OCI-LY7 (cell line): ENCODE results near the gene ABCA2. TPM values are rescaled to one million over a fixed set of nuclear protein-coding genes. Genes with fewer than 3 reads are reported as not detected.

Experiments used
- BruUV-seq: library from RNA; stranded (reverse); fragments of 400-500 nt; replicated peaks from 2 replicates; lab custom pipeline; 2021; lab: Mats Ljungman, UMichigan
- CTCF ChIA-PET: fragments of 300-600 bp; sonication (Branson Sonifier 250); formaldehyde crosslinking; loops from one replicate; lab custom pipeline; 2022; ENCODE audit warnings: antibody characterized with exemption; ENCODE audit not compliant: unreplicated experiment; lab: Charles Lee
- POLR2A ChIA-PET: fragments of 300-600 bp; sonication (Branson Sonifier 250); formaldehyde crosslinking; loops from one replicate; lab custom pipeline; 2022; ENCODE audit warnings: antibody characterized with exemption; lab: Charles Lee
- DNase-seq: peaks from one replicate; pipeline ENCODE4 v3.0.0-alpha.2; 2015; ENCODE audit warnings: low spot score
- H2AFZ ChIP-seq: fragments of 200-600 bp; sonication (generic), shearing (Covaris generic); 2 replicates; pipeline ENCODE4 v1.6.1; 2014; ENCODE audit warnings: mild to moderate bottlenecking, antibody characterized with exemption, low read length, moderate library complexity
- H3K27ac ChIP-seq: fragments of 200-600 bp; sonication (generic); 2 replicates; pipeline ENCODE4 v1.5.1; 2014; ENCODE audit warnings: mixed run types, low read depth, mild to moderate bottlenecking, moderate library complexity, low read length, inconsistent platforms; ENCODE audit not compliant: poor library complexity, severe bottlenecking
- H3K36me3 ChIP-seq: fragments of 200-600 bp; sonication (generic); 2 replicates; pipeline ENCODE4 v1.6.1; 2014; ENCODE audit warnings: mild to moderate bottlenecking, antibody characterized with exemption, low read length, moderate library complexity, mixed read lengths; ENCODE audit not compliant: insufficient read depth
- H3K4me1 ChIP-seq: fragments of 200-600 bp; sonication (generic); 2 replicates; pipeline ENCODE4 v1.5.1; 2014; ENCODE audit warnings: mild to moderate bottlenecking, low read length; ENCODE audit not compliant: insufficient read depth, poor library complexity, severe bottlenecking
- H3K4me2 ChIP-seq: fragments of 200-600 bp; sonication (generic); 2 replicates; pipeline ENCODE4 v1.6.1; 2014; ENCODE audit warnings: mild to moderate bottlenecking, low read length
- H3K4me3 ChIP-seq: fragments of 200-600 bp; sonication (generic); 2 replicates; pipeline ENCODE4 v1.5.1; 2014; ENCODE audit warnings: mild to moderate bottlenecking, low read depth, low read length; ENCODE audit not compliant: poor library complexity, severe bottlenecking
- H3K79me2 ChIP-seq: fragments of 200-600 bp; sonication (generic); 2 replicates; pipeline ENCODE4 v1.6.1; 2016; ENCODE audit warnings: low read depth, mild to moderate bottlenecking, low read length, moderate library complexity, mixed read lengths; ENCODE audit not compliant: insufficient read depth
- H3K9me2 ChIP-seq: fragments of 200-600 bp; sonication (generic); 2 replicates; pipeline ENCODE4 v1.6.1; 2016; ENCODE audit warnings: mild to moderate bottlenecking, low read length, mixed read lengths; ENCODE audit not compliant: insufficient read depth
- H3K9me3 ChIP-seq: fragments of 200-600 bp; sonication (generic); 2 replicates; pipeline ENCODE4 v1.6.1; 2014; ENCODE audit warnings: mild to moderate bottlenecking, mixed run types, low read length, mixed read lengths
- H4K20me1 ChIP-seq: fragments of 200-600 bp; sonication (generic); 2 replicates; pipeline ENCODE4 v1.6.1; 2014; ENCODE audit warnings: mild to moderate bottlenecking, antibody characterized with exemption, low read length, moderate library complexity, mixed read lengths; ENCODE audit not compliant: insufficient read depth
- EZH2phosphoT487 ChIP-seq: fragments of 200-600 bp; sonication (generic); IDR thresholded peaks from 2 replicates; pipeline ENCODE4 v1.6.1; 2018; ENCODE audit warnings: low read depth, borderline replicate concordance, mild to moderate bottlenecking, mixed run types, antibody characterized with exemption, low read length, moderate library complexity, mixed read lengths
- intact Hi-C: fragments of 100-400 bp; cut with micrococcal nuclease; formaldehyde crosslinking; loops from one replicate; pipeline ENCODE4 v1.10.0; 2022; ENCODE audit not compliant: unreplicated experiment
- total RNA-seq, 2 experiments: library from RNA; depleted of rRNA in 1 of 2; stranded (reverse); fragments of >200 nt in 1 of 2; shearing (Covaris generic) in 1 of 2; gene quantifications; 2 replicates each; pipeline ENCODE4 v1.2.3, GENCODE V29; 2014 to 2022
- TF ChIP-seq, protein P1 (sequence below): fragments of 200-600 bp; sonication (generic); conservative IDR thresholded peaks from 2 replicates; pipeline ENCODE4 v1.5.1; 2014; ENCODE audit warnings: mild to moderate bottlenecking, antibody characterized with exemption, low read length, moderate library complexity, mixed read lengths

The ABCA2 gene
- total RNA-seq, 2 experiments from 2014 or later: 4.1 to 10.6 TPM

DNA sequence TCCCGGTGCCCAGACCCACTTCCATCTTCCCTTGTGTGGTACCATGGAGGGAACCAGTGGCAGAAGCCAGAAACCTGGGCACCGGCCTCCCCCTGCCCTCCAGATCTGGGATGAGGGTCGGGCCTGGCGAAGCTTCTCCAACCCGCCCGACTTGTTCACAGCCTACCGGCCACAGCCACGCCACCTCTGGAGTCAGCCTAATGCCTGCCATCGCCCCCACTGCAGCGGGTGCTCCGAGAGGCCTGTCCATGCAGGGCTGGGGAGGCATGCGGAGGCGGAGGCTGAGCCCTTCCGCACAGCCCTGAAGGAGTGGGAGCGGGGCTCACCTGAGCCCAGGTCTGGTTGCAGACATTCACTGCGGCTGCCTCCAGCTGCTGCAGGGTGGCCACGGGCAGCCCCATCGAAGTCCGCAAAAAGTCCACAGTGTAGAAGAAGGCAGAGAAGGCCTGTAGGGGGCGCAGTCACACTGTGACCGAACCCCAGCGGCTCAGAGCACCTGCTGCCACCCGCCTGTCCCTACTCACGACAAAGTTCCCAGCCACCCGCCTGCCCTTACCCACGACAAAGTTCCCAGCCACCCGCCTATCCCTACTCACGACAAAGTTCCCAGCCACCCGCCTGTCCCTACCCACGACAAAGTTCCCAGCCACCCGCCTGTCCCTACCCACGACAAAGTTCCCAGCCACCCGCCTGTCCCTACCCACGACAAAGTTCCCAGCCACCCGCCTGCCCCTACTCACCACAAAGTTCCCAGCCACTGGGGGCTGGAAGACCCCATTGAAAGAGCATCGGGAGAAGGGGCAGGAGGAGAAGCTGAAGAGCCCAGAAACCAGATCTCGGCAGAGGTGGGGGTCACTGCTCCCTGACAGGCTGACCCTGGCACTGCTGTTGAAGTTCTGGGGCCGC, 21.8 kb upstream of the ABCA2 start:
- Histone ChIP-seq H3K9me3 (no peaks in the 10 kb centered on the region), H3K4me3 (no peak overlapping the region), H3K36me3 (no peaks in the 10 kb centered on the region), H3K79me2 (no peaks in the 10 kb centered on the region), H2AFZ (no peak overlapping the region), H3K4me1 (peaks cover 4% of the 10 kb centered on the region), H4K20me1 (0 out of 2 replicates have a peak, but pooled peaks cover 3% of the 10 kb centered on the region), H3K9me2 (no peaks in the 10 kb centered on the region), H3K4me2 (no peak overlapping the region), H3K27ac (no peak overlapping the region)
- intact Hi-C loops: no loop called here
- CTCF ChIA-PET: no interaction called here
- DNase-seq: peak; percentile 62
- TF ChIP-seq EZH2phosphoT487: no peak
- TF ChIP-seq, protein P1, sequence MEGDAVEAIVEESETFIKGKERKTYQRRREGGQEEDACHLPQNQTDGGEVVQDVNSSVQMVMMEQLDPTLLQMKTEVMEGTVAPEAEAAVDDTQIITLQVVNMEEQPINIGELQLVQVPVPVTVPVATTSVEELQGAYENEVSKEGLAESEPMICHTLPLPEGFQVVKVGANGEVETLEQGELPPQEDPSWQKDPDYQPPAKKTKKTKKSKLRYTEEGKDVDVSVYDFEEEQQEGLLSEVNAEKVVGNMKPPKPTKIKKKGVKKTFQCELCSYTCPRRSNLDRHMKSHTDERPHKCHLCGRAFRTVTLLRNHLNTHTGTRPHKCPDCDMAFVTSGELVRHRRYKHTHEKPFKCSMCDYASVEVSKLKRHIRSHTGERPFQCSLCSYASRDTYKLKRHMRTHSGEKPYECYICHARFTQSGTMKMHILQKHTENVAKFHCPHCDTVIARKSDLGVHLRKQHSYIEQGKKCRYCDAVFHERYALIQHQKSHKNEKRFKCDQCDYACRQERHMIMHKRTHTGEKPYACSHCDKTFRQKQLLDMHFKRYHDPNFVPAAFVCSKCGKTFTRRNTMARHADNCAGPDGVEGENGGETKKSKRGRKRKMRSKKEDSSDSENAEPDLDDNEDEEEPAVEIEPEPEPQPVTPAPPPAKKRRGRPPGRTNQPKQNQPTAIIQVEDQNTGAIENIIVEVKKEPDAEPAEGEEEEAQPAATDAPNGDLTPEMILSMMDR: peak; percentile 71
- BruUV-seq: no TSS peak
- POLR2A ChIA-PET: no interaction called here

DNA sequence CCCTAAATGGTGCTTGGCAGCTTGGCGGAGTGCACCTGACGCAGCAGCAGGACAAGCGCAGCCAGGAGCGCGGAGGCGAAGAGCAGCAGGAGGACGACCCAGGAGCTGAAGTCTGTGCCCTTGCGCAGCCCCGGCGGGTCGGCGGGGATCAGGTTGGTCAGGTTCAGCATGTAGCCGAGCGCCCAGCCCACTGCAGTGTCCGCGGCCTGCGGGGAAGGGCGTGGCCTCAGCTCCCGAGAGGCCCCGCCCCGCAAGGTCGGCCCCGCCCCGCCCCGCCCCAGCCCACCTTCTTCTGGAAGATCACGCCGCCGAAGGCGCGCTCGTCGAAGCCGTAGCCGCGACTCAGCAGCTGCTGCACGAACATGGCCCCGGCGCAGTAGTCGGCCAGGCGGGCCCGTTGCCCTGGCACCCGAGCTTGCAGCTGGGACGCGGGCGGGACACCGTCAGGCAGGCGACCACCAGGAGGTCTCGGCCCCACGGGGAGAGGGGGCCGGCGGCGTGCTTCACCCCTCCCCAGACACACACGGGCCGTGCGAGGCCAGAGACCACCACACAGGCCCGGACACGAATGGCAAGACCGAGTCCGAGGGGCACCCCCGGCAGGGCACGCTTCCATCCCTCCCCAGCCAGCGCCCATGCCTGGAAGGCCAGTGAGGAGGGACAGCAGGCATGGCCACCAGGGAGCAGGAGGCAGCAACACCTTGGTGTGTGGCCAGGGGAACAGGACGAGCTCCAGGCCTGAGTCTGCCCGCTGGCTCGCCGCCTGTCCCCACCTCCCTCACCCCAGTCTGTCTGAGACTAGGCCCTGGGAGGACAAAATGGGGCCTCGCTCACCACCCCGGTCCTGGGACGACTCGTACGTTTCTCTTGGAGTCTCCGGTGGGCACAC, 20.9 kb upstream of the ABCA2 start:
- Histone ChIP-seq H3K9me3 (no peaks in the 10 kb centered on the region), H3K27ac (no peak overlapping the region), H3K4me2 (no peak overlapping the region), H3K9me2 (no peaks in the 10 kb centered on the region), H3K4me1 (peaks cover 4% of the 10 kb centered on the region), H4K20me1 (0 out of 2 replicates have a peak, but pooled peaks cover 3% of the 10 kb centered on the region), H3K4me3 (no peak overlapping the region), H3K79me2 (no peaks in the 10 kb centered on the region), H3K36me3 (no peaks in the 10 kb centered on the region), H2AFZ (no peak overlapping the region)
- CTCF ChIA-PET: no interaction called here
- TF ChIP-seq, protein P1: no peak
- TF ChIP-seq EZH2phosphoT487: no peak
- BruUV-seq: no TSS peak
- POLR2A ChIA-PET: no interaction called here
- no peak for DNase-seq
- intact Hi-C loops: no loop called here
